Measurements from ENCODE around the gene TSTD2.

The TSTD2 gene

DNA sequence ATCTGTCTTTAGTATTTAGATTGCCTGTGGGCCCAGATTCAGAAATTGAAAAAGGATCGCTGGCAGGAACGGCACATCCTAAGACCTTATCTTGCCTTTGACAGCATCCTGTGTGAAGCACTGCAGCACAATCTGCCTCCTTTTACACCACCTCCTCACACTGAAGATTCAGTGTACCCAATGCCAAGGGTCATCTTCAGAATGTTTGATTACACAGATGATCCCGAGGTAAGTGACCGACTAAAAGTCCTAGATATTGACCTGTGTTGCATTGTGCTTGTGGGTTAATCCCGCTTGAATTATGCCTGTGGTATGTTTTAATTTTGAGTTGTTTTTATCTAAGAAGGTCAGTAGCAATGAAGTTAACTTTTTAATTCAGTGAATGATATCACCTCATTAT lies 14.8 kb upstream of the TSTD2 start:
- DNase-seq (ENCODE audit: low spot score), result no peak
- TF ChIP-seq, protein P1, sequence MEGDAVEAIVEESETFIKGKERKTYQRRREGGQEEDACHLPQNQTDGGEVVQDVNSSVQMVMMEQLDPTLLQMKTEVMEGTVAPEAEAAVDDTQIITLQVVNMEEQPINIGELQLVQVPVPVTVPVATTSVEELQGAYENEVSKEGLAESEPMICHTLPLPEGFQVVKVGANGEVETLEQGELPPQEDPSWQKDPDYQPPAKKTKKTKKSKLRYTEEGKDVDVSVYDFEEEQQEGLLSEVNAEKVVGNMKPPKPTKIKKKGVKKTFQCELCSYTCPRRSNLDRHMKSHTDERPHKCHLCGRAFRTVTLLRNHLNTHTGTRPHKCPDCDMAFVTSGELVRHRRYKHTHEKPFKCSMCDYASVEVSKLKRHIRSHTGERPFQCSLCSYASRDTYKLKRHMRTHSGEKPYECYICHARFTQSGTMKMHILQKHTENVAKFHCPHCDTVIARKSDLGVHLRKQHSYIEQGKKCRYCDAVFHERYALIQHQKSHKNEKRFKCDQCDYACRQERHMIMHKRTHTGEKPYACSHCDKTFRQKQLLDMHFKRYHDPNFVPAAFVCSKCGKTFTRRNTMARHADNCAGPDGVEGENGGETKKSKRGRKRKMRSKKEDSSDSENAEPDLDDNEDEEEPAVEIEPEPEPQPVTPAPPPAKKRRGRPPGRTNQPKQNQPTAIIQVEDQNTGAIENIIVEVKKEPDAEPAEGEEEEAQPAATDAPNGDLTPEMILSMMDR (IDR thresholded peaks at IDR 0.05; ENCODE audit: extremely low read depth, missing control alignments), result no peak

DNA sequence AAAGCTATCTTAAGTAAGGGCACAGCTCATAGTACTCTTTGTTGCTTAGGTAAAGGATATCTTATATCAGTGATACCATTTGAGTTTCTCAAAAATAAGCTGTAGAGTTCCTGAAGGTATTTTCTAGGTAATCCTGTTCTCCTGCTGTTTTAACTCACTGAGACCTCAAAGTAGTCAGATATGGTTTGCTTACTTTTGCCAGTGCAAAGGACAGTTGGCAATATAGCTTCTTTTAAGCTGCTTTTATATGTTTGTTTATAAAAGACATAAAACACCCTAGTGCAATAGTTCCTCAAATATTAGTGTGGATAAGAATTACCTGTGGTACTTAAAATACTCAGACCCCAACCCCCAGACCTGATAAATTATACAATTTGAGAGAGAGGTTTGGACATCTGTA lies 12.6 kb upstream of the TSTD2 start:
- no peak for DNase-seq (ENCODE audit: low spot score)
- TF ChIP-seq, protein P1 (IDR thresholded peaks at IDR 0.05; ENCODE audit: extremely low read depth, missing control alignments), result no peak

DNA sequence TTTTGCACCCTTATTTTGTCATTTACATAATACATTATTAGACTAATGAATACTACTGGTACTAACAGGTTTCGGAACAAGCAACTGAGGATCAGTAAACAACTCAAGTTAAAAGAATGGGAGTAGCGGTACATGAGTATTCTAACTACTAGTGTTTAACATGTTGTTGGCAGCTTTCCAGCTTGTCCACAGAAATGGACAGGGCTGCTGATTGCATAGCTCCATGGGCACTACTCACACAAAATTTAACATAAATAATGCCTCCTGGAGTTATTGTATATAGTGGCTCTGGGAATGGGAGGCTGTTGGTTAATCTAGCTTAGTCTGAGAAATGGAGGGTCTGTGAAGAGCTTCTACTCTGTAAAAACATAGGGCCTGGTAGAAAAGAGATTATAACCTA lies 7.2 kb upstream of the TSTD2 start:
- TF ChIP-seq, protein P1 (IDR thresholded peaks at IDR 0.05; ENCODE audit: extremely low read depth, missing control alignments), result no peak
- no peak for DNase-seq (ENCODE audit: low spot score)

DNA sequence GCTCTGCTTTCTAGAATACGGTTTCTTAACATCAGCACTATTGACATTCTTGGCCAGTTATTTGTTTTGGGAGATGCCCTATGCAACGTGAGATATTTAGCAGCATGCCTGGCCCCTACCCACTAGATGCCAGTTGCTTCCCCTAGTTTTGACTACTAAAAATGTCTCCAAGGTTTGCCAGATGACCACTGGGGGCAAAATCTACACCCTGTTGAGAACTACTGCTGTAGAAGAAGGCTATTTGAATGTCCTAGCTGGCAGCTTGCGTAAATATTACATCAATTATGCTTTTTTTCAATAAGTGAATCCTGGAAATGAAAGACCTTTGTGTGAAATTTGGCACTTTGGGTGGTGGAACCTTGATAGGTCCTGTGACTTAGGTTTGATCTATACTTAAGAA lies 5.5 kb upstream of the TSTD2 start:
- TF ChIP-seq, protein P1 (IDR thresholded peaks at IDR 0.05; ENCODE audit: extremely low read depth, missing control alignments), result no peak
- DNase-seq (ENCODE audit: low spot score), result no peak

DNA sequence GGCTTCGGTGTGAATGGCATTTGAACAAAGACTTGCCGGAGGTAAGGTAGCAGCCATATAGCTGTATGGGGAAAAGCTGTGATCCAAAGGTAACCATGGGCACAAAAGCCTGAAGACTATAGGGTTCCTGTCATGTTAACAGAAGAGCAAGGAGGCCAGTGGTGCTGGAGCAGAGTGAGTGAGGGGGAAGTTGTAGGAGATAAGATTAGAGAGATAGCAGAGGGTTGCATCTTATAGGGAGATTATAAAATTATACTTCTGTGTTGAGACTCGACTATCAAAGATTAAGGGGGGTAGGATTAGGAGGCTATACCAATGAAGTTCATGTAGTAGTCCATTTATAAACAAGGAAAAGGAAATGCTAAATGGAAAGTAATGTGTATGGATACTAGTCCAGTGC lies 3.7 kb upstream of the TSTD2 start:
- DNase-seq (ENCODE audit: low spot score), result no peak
- TF ChIP-seq, protein P1 (IDR thresholded peaks at IDR 0.05; ENCODE audit: extremely low read depth, missing control alignments), result no peak

DNA sequence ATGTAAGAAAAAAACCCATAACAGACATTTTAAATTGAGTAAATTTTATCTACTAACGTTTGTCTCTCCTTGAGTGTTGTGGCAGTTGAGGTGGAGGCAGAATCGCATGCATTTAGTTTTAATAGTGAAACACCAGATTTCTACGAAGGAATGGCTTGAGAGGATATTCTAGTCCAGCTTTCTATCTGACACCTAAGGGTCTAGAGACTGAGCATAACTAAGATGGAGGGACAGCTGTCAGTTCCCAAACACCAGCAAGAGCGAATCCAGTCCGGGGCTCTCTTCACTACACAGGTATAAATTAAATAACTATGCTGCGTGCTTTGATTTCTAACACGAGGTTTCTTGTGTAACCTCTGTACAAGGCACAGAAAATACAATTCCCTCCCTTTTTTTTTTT lies 1.9 kb upstream of the TSTD2 start:
- DNase-seq (ENCODE audit: low spot score), result no peak
- TF ChIP-seq, protein P1 (IDR thresholded peaks at IDR 0.05; ENCODE audit: extremely low read depth, missing control alignments), result no peak

DNA sequence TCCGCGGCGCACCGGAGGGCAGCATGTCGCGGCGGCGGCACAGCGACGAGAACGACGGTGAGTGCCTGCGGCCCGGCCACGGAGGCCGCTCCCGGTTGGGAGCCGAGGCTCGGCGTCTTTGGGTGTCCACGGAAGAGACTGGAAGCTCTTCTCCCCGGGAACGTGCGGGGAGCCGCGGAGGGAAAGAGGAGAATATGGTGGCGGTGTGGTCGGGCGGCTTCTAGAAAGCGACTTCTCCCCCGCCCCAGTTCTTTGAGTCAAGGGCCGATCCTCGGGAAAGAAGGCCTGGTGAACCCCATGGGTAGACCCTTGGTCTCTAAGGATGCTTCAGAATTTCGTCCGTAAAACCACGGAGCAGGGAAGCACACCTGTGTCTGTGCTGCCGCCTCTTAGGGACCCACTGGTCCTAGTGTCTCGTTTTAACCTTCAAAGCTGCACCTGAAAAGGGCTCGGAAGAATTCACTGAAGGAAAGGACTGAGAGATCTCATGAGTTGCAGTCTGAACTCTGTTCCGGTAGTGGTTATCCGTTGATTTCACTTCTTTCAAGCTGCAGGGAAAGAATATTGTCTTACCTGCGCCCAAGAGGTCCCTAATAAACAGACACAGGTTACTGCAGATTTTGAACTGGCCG lies 807 bp upstream of the TSTD2 start:
- no peak for DNase-seq (ENCODE audit: low spot score)
- TF ChIP-seq, protein P1 (IDR thresholded peaks at IDR 0.05; ENCODE audit: extremely low read depth, missing control alignments), result no peak

Data from GM20000 (cell line).